Measurements from ENCODE around the gene DICER1. TPM values are rescaled to one million over a fixed set of nuclear protein-coding genes. Genes with fewer than 3 reads are reported as not detected.

DICER1 gene
- total RNA-seq, 1 donor from 2014 or later, result 38.3 TPM

Other genes with a start within 250 kb of the DICER1 start
- gene CLMN, start 162.4 kb upstream of the DICER1 start, total RNA-seq, result 0.68 and 1.5 TPM in 2 replicates